Measurements from ENCODE around the gene AACS. TPM values are rescaled to one million over a fixed set of nuclear protein-coding genes. Genes with fewer than 3 reads are reported as not detected.

The AACS gene
- polyA plus RNA-seq, 1 donor from 2014 or later = 33.2 TPM

DNA sequence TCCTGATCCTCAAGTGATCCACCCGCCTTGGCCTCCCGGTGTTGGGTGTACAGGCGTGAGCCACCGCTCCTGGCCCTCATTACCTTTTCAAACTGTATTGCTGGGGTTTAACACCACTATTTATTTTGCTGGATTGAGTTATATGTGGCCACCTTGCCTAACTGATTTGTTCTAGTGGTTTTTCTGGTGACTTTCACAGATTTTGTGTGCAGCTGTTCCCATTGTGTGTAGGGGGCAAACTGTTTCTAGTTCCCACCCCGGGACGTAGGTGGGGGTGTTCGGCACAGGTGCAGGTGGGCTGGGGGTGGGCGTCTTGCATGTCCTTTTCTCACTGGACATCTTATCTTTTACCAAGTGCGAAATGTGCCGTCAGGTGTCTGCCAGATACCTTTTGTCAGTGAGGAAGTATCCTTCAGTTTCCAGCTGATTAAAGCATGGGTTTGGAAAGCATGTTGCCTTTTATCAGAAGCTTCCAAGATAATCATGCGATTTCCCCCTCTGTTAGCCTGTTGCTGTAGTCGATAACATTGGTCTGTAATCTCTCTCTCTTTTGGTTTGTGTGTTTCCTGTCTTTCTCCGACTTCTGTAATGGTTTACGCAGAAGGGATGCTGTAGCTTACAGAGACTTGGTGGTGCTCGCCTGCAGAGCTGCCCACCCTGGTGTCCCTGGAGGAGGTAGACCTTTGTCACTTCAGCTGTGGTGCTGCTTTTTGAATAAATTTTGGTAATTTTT lies 33.6 kb downstream of the AACS start:
- Histone ChIP-seq H4K20me1 (ENCODE audit: insufficient read depth) (peaks cover 3% of the 10 kb centered on the region), H3F3A (ENCODE audit: insufficient read depth, low read length, poor library complexity, severe bottlenecking) (no peaks in the 10 kb centered on the region)
- TF ChIP-seq EZH2 (IDR thresholded peaks at IDR 0.05; ENCODE audit: borderline replicate concordance, insufficient read depth, low read length, poor library complexity, severe bottlenecking) (no peak), REST (IDR thresholded peaks at IDR 0.05; ENCODE audit: borderline replicate concordance) (no peak), SMC3 (conservative IDR thresholded peaks at IDR 0.05; ENCODE audit: poor library complexity) (no peak), RAD21 (conservative IDR thresholded peaks at IDR 0.05) (no peak), MXI1 (conservative IDR thresholded peaks at IDR 0.05; ENCODE audit: poor library complexity, severe bottlenecking) (no peak), EP300 (conservative IDR thresholded peaks at IDR 0.05; ENCODE audit: poor library complexity, severe bottlenecking) (no peak), TAF1 (IDR thresholded peaks at IDR 0.05; ENCODE audit: low read depth) (no peak), CTCF (IDR thresholded peaks at IDR 0.05; ENCODE audit: poor library complexity, severe bottlenecking) (no peak), POLR2AphosphoS5 (IDR thresholded peaks at IDR 0.05) (no peak)

GRCh38 chr12:125099409-125099782 lies 34.2 kb downstream of the AACS start:
- no peak overlapping the region for H3K9ac ChIP-seq (ENCODE audit: low read length)
- H2AFZ ChIP-seq (ENCODE audit: low read depth, low read length) = no peak overlapping the region
- H3K4me2 ChIP-seq (ENCODE audit: low read length) = no peak overlapping the region
- peaks cover 3% of the 10 kb centered on the region for H4K20me1 ChIP-seq (ENCODE audit: insufficient read depth)
- H3K79me2 ChIP-seq (replicated peaks; ENCODE audit: insufficient read depth, low read length) = no peaks in the 10 kb centered on the region
- no peaks in the 10 kb centered on the region for H3K27me3 ChIP-seq (ENCODE audit: insufficient read depth, low read depth, low read length)
- H3K36me3 ChIP-seq (ENCODE audit: insufficient read depth, low read length) = peaks cover 5% of the 10 kb centered on the region
- H3K27ac ChIP-seq (ENCODE audit: low read length) = no peak overlapping the region
- no peaks in the 10 kb centered on the region for H3F3A ChIP-seq (ENCODE audit: insufficient read depth, low read length, poor library complexity, severe bottlenecking)
- TF ChIP-seq EZH2 (IDR thresholded peaks at IDR 0.05; ENCODE audit: borderline replicate concordance, insufficient read depth, low read length, poor library complexity, severe bottlenecking) (no peak), SMC3 (conservative IDR thresholded peaks at IDR 0.05; ENCODE audit: poor library complexity) (no peak), RAD21 (conservative IDR thresholded peaks at IDR 0.05) (no peak), MXI1 (conservative IDR thresholded peaks at IDR 0.05; ENCODE audit: poor library complexity, severe bottlenecking) (no peak), REST (IDR thresholded peaks at IDR 0.05; ENCODE audit: borderline replicate concordance) (no peak), TAF1 (IDR thresholded peaks at IDR 0.05; ENCODE audit: low read depth) (no peak), POLR2AphosphoS5 (IDR thresholded peaks at IDR 0.05) (no peak)
- no peak overlapping the region for H3K4me3 ChIP-seq (ENCODE audit: low read length)
- H3K9me3 ChIP-seq (ENCODE audit: low read length) = no peaks in the 10 kb centered on the region
- no peaks in the 10 kb centered on the region for H3K9me2 ChIP-seq (ENCODE audit: insufficient read depth, low read length)

More for the DNA sequence above, 33.6 kb downstream of the AACS start:
- no peak overlapping the region for H2AFZ ChIP-seq (ENCODE audit: low read depth, low read length)
- no peak overlapping the region for H3K27ac ChIP-seq (ENCODE audit: low read length)
- H3K27me3 ChIP-seq (ENCODE audit: insufficient read depth, low read depth, low read length) = no peaks in the 10 kb centered on the region
- H3K4me3 ChIP-seq (ENCODE audit: low read length) = no peak overlapping the region
- no peak overlapping the region for H3K4me2 ChIP-seq (ENCODE audit: low read length)
- H3K9me2 ChIP-seq (ENCODE audit: insufficient read depth, low read length) = no peaks in the 10 kb centered on the region
- no peaks in the 10 kb centered on the region for H3K79me2 ChIP-seq (replicated peaks; ENCODE audit: insufficient read depth, low read length)
- H3K36me3 ChIP-seq (ENCODE audit: insufficient read depth, low read length) = peaks cover 5% of the 10 kb centered on the region
- no peak overlapping the region for H3K9ac ChIP-seq (ENCODE audit: low read length)
- no peaks in the 10 kb centered on the region for H3K9me3 ChIP-seq (ENCODE audit: low read length)
